Measurements from ENCODE around the gene PFN3. TPM values are rescaled to one million over a fixed set of nuclear protein-coding genes. Genes with fewer than 3 reads are reported as not detected.

PFN3 gene, protein sequence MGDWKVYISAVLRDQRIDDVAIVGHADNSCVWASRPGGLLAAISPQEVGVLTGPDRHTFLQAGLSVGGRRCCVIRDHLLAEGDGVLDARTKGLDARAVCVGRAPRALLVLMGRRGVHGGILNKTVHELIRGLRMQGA
- not detected in 2 replicates for total RNA-seq

DNA sequence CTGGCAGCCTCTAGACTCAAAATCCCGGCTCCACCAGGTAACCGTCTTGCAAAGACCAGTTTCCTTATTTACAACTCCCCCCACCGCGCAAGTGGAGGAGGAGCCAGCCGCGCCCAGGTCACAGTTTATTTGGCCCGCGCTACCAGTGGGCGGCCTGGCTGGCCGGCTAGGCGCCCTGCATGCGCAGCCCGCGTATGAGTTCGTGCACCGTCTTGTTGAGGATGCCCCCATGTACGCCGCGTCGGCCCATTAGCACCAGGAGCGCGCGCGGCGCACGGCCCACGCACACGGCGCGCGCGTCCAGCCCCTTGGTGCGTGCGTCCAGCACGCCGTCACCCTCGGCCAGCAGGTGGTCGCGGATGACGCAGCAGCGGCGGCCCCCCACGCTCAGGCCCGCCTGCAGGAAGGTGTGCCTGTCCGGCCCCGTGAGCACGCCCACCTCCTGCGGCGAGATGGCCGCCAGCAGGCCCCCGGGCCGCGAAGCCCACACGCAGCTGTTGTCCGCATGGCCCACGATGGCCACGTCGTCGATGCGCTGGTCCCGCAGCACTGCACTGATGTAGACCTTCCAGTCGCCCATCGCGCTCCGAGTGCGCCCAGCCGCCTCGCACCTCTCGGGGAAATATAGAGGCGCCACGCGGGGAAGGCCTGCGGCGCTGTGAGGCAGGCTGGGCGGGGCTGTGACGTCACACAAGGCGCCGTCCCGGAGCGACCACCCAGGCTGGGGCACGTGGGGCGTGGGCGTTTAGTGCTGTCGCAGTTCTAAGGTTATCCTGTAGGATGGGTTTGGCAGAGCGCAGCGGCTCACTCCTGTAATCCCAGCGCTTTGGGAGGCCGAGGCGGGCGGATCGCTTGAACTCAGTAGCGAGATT lies at the start of gene PFN3:
Gene PFN3, minus strand, starts transcription at position 665 of the 872 bp plus-strand sequence. Its CDS starts 85 bp downstream, at position 580.

DNA sequence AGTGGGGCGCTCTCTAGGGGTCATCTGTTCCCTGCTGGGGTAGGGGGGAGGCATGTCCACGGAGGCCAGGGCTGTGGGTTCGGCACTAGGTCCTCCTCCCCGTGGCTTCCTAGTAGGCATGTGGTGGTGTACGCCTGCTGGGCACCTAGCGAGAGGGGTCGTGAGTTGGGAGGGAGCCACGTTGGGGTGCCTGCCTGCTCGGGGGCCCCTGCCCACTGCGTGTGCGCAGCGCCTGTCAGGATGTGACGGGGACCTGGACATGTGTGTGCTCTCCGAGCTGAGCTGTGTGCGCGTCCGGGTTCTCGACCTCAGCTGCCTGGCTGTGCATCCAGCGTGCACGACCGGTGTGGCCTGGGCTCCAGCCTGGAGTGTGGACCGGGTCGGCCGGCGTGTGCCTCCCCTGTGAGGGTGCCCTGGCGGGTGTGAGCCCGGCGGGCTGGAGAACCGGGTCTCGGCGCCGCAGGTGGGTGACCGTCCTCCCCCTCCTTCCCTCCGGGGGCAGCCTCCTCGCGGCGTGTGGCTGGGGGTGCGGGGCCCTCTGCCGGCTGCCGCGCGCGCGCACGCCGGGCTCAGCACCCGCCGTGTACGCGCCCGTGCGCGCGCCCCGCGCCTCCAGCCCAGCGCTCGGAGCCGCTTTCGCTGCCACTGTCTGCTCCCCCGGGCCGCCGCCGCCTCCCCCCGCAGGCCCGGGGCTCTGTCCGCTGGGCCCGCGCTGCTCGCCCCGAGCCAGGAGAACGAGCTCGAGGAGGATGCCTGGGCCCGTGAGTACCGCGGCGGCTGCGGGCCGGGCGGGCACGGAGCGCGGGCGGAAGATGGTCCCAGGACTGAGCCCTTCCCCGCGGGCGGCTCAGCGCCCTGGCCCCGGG lies 46.0 kb upstream of the PFN3 start, which contains the start of gene PRR7:
Gene PRR7, plus strand, starts transcription at position 615 of the 866 bp plus-strand sequence. CDS start 8,254 bp downstream, outside the sequence.

DNA sequence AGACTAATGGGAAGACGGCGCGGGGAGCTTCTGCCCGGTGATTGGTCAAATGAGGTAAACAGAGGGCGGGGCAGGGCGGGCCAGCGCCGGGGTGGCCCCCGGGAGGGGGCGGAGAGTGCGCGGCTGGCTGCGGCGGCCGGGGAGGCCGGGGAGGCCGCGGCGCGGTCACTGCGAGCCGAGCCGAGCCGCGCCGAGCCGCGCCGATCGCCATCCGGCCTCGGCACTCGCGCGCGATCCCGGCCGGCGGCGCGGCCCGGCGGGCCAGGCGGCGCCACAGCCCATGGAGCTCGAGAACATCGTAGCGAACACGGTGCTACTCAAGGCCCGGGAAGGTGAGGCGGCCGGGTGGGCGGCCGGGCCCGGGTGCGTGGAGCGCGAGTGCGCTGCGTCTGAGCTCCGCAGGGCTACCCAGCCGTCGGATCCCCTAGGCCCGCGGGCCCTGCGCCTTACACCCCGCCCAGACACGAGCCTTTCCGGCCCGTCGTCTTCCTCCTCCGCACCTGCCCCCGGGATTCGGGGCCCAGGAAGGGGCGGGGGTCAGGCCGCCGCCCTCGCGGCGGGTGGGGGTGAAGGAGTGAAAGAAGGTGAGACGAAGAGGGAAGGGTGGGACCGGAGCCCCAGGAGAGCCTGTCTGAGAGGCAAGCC lies 26.2 kb upstream of the PFN3 start, which contains the start of gene GRK6:
Gene GRK6, plus strand, starts transcription at position 111 of the 645 bp plus-strand sequence. Its CDS starts 170 bp downstream, at position 281.

DNA sequence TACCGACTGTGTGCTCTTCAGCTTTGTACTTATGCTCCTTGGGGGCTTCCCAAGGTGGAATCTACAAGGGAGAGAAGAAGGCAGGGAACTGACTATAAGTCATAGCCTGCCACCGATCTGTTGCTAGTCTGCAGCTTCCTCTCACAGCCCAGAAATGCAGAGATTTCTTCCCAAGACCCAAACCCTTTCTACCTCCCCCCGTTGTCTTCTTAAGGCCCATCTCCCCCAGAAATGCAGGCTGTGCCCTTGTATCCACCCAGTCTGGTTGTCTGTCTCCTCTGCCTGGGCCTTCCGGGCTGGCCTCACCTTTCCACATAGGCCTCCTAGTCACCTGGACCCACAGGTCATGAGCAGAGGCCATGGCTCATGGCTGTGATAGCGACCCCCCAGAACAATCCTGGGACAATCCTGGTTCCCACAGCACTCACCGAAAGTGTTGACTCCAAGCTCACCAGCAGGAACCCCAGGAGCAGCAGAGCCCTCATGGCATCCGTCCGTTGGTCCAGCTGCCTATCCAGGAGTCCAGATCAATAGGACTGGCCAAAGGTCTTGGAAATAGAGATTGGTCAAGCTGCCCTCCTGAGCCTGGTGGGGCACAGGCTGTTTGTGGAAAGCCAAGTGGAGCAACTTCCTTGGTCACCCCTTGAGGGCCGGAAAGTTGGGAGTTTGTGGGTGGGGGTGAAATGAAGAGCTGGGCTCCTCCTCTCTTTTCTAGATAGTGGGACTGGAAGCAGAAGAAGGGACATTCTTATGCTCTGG lies 8.8 kb upstream of the PFN3 start, which contains the start of gene F12:
Gene F12, minus strand, starts transcription at position 522 of the 759 bp plus-strand sequence. Its CDS starts 37 bp downstream, at position 485.

DNA sequence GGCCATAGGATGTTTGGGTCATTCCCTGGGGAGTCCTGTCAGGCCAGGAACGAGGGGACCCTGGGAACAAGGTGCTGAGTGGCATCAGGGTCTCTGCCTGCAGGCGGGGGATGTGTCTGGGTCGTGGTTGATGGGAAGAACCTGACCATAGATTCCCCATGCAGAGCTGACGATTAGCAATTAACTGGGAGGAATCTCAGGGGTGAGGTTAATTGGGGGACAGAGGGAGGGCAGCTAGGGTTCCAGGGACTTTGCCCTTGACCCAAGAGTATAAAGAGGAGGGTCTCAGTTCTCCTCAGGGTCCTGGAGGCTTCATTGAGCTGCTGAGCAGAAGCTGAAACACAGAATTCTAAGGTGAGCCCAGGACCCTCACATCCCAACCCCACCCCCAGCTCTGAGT lies 16.3 kb downstream of the PFN3 start, which contains the start of gene SLC34A1:
Gene SLC34A1, plus strand, starts transcription at position 301 of the 400 bp plus-strand sequence. CDS start 1,308 bp downstream, outside the sequence.

DNA sequence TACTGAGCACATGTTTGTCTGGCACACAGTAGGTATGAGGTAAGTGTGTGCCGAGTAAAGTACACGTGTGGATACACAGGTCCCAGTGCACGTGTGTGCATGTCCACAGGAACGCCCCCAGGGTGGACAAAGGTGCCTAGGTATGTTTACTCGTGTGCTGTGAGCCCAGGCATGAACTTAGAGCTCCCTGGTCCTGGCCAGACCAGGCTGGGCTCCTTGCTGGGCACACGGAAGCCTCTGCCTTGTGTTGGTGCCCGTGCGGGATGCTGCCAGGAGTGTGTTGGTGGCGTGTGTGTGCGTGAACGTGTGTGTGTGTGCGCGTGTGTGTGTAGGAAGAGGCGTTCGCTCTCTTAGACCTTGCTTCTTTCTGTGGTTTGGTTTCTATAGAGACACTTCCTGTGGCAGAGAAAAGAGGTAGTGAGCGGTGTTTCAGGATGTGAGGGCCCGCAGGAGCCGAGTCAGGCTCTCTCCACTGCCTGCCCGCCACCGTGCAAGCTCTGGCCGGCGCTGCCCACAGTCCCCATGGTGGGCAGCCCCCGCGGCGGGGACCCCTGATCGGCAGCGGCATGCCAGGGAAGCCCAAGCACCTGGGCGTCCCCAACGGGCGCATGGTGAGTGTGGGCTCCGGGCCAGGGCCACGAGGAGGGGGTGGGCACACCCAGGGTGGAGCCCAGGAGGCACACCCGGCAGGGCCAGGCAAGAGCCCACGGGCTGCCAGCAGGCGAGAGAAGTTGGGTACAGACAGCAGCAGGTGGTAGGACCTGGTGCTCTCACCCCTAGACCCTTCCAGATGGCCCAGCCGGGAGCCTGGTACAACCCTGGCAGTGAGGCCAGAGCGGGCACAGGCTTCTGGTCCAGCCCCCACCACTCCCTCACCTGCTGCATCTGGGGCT lies 42.8 kb downstream of the PFN3 start, which contains the start of gene RGS14:
Gene RGS14, plus strand, starts transcription at position 466 of the 893 bp plus-strand sequence. Its CDS starts 101 bp downstream, at position 567.

DNA sequence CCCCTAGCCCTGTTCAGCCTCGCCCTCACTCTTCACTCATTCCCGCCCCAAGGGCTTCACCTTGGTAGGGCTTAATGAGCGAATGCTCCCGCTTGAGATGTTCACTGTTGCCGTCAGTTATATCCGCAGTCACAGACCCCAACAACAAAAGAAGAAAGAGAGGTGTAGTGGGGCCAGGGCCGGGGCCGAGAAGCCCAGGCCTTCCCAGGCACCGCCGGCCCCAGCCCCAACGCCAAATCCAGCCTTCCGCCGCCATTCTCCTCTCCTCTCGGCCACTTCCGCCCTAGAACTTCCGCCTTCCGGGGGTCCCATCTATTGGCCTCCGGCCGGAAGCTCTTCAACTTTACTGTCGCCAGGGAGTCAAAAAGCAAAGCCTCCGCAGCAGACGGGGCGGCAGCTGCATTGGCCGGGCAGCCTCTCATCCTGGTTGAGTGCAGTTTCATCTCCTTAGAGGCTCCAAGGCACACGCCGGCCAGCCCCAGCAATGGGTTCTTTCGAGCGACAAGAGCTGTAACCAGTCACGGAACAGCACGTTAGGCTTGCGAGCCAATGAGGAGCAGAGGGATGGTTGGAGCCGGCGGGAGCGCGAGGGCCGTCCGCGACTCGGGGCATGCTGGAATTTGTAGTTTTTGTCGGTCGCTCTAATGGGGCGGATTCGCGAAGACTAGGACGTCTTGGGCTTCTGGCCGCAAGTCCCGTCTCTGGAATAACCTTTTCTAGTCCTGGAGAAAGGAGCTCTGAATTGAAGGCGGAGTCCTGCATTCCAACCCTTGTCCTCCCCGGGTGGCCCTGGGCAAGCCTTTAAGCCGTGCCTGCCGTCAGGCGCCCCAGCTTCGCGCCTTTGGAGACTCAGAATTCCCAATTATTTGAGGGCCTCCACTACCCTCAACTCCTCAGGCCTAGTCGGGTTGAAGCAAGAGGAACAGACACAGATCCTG lies 48.8 kb downstream of the PFN3 start, which contains the start of gene LMAN2:
Gene LMAN2, minus strand, starts transcription at position 277 of the 938 bp plus-strand sequence. Its CDS starts 21 bp downstream, at position 256.

Other genes with a start within 250 kb of the PFN3 start
- gene RAB24, start 96.9 kb downstream of the PFN3 start, total RNA-seq: 44.0 and 47.7 TPM in 2 replicates
- 57.3 and 63.5 TPM in 2 replicates for gene PRELID1, start 96.9 kb downstream of the PFN3 start, total RNA-seq
- gene MXD3, start 88.8 kb downstream of the PFN3 start, total RNA-seq: 10.5 and 16.7 TPM in 2 replicates
- gene LMAN2, start 49.0 kb downstream of the PFN3 start, total RNA-seq: 302 and 370 TPM in 2 replicates
- gene RGS14, start 42.7 kb downstream of the PFN3 start, total RNA-seq: 9.9 and 34.2 TPM in 2 replicates
- not detected in 2 replicates for gene SLC34A1, start 16.2 kb downstream of the PFN3 start, total RNA-seq
- 0.44 and 0.49 TPM in 2 replicates for gene F12, start 8.9 kb upstream of the PFN3 start, total RNA-seq
- 9.5 and 14.7 TPM in 2 replicates for gene GRK6, start 26.0 kb upstream of the PFN3 start, total RNA-seq
- 26.0 and 30.6 TPM in 2 replicates for gene PRR7, start 46.2 kb upstream of the PFN3 start, total RNA-seq
- 86.3 and 93.7 TPM in 2 replicates for gene DBN1, start 73.0 kb upstream of the PFN3 start, total RNA-seq
- gene PDLIM7, start 96.9 kb upstream of the PFN3 start, total RNA-seq: 96.1 and 124 TPM in 2 replicates
- gene DOK3, start 109.2 kb upstream of the PFN3 start, total RNA-seq: 0.44 and 2.1 TPM in 2 replicates
- gene DDX41, start 116.3 kb upstream of the PFN3 start, total RNA-seq: 113 and 114 TPM in 2 replicates
- gene FAM193B, start 153.9 kb upstream of the PFN3 start, total RNA-seq: 31.7 and 33.3 TPM in 2 replicates
- 191 and 212 TPM in 2 replicates for gene TMED9, start 191.5 kb upstream of the PFN3 start, total RNA-seq
- 26.5 and 30.3 TPM in 2 replicates for gene B4GALT7, start 199.5 kb upstream of the PFN3 start, total RNA-seq